Activated T-cell treated with anti-CD3 and anti-CD28 coated beads for 4 hours (primary cell): ENCODE results near the gene PALD1.

ENCODE experiments used
- DNase-seq: peaks from one replicate; pipeline ENCODE4 v3.0.0-alpha.2; 2020

The PALD1 gene

GRCh38 chr10:70615784-70616522 lies 137.4 kb downstream of the PALD1 start:
- DNase-seq, result no peak

GRCh38 chr10:70616761-70617160 lies 138.2 kb downstream of the PALD1 start:
- no peak for DNase-seq
